IMR-90 (cell line): Measurements from ENCODE around the gene PLA2G4C. TPM values are rescaled to one million over a fixed set of nuclear protein-coding genes. Genes with fewer than 3 reads are reported as not detected.

ENCODE experiments used
- ATAC-seq: fragments of 200-7000 bp; cut with Tn5 transposase; 2 replicates; pipeline ENCODE4 v1.9.1; 2020; ENCODE audit warnings: low read depth, mild to moderate bottlenecking, moderate library complexity
- BruUV-seq: library from RNA; stranded (reverse); fragments of 400-500 nt; replicated peaks from 2 replicates; lab custom pipeline; 2021; lab: Mats Ljungman, UMichigan
- CTCF ChIA-PET: fragments of 300-600 bp; formaldehyde crosslinking; extraction: SDS; loops from one replicate; lab custom pipeline; 2021; ENCODE audit warnings: antibody characterized with exemption; lab: Yijun Ruan, JAX
- POLR2A ChIA-PET: fragments of 300-600 bp; sonication (Branson Sonifier 250); formaldehyde crosslinking; loops from one replicate; lab custom pipeline; 2022; ENCODE audit warnings: antibody characterized with exemption; ENCODE audit not compliant: unreplicated experiment; lab: Charles Lee
- DNase-seq: peaks from one replicate; pipeline ENCODE4 v3.0.0; 2013
- H2AFZ ChIP-seq: replicated peaks from 2 replicates; pipeline ENCODE3; 2013; ENCODE audit warnings: low read length, mild to moderate bottlenecking; ENCODE audit not compliant: poor library complexity
- H2AK5ac ChIP-seq: 2 replicates; pipeline ENCODE4 v1.6.1; 2013; ENCODE audit warnings: low read depth, low read length, inconsistent platforms
- H2AK9ac ChIP-seq: replicated peaks from 2 replicates; pipeline ENCODE3; 2013; ENCODE audit warnings: mild to moderate bottlenecking, low read depth, low read length, moderate library complexity; ENCODE audit not compliant: poor library complexity
- H2BK120ac ChIP-seq: 2 replicates; pipeline ENCODE4 v1.6.1; 2013; ENCODE audit warnings: low read depth, low read length, inconsistent platforms
- H2BK15ac ChIP-seq: 3 replicates; pipeline ENCODE4 v1.6.1; 2013; ENCODE audit warnings: low read depth, low read length, inconsistent platforms
- H2BK20ac ChIP-seq: 2 replicates; pipeline ENCODE4 v1.6.1; 2013; ENCODE audit warnings: low read depth, mild to moderate bottlenecking, inconsistent platforms, low read length, moderate library complexity
- H2BK5ac ChIP-seq: 2 replicates; pipeline ENCODE4 v1.6.1; 2013; ENCODE audit warnings: mild to moderate bottlenecking, low read depth, low read length, inconsistent platforms; ENCODE audit not compliant: poor library complexity, severe bottlenecking
- H3K14ac ChIP-seq: replicated peaks from 2 replicates; pipeline ENCODE4 v1.6.1; 2013; ENCODE audit warnings: low read depth, low read length, inconsistent platforms
- H3K18ac ChIP-seq: 2 replicates; pipeline ENCODE4 v1.6.1; 2013; ENCODE audit warnings: low read depth, low read length, control low read depth
- H3K23ac ChIP-seq: 2 replicates; pipeline ENCODE4 v1.6.1; 2013; ENCODE audit warnings: low read depth, low read length, inconsistent platforms
- H3K27ac ChIP-seq: 2 replicates; pipeline ENCODE4 v1.5.1; 2013; ENCODE audit warnings: mild to moderate bottlenecking, control low read depth, low read length; ENCODE audit not compliant: insufficient read depth
- H3K27me3 ChIP-seq: 2 replicates; pipeline ENCODE4 v1.6.1; 2013; ENCODE audit warnings: low read length; ENCODE audit not compliant: control insufficient read depth, insufficient read depth
- H3K36me3 ChIP-seq: 2 replicates; pipeline ENCODE4 v1.6.1; 2013; ENCODE audit warnings: low read length, mixed read lengths; ENCODE audit not compliant: control insufficient read depth, insufficient read depth
- H3K4ac ChIP-seq: 2 replicates; pipeline ENCODE4 v1.6.1; 2013; ENCODE audit warnings: low read depth, low read length, inconsistent platforms
- H3K4me1 ChIP-seq: 2 replicates; pipeline ENCODE4 v1.6.1; 2013; ENCODE audit warnings: low read length, mixed read lengths; ENCODE audit not compliant: control insufficient read depth, insufficient read depth
- H3K4me2 ChIP-seq: 2 replicates; pipeline ENCODE4 v1.6.1; 2013; ENCODE audit warnings: low read depth, mild to moderate bottlenecking, control low read depth, low read length, moderate library complexity
- H3K4me3 ChIP-seq: 2 replicates; pipeline ENCODE4 v1.5.1; 2013; ENCODE audit warnings: low read depth, mild to moderate bottlenecking, control low read depth, low read length, moderate library complexity; ENCODE audit not compliant: insufficient read depth
- H3K56ac ChIP-seq: 2 replicates; pipeline ENCODE4 v1.6.1; 2013; ENCODE audit warnings: low read length, inconsistent platforms; ENCODE audit not compliant: insufficient read depth; ENCODE audit errors: extremely low read depth
- H3K79me1 ChIP-seq, 2 experiments: 2 replicates each; pipeline ENCODE4 v1.6.1; 2013; ENCODE audit warnings: low read length in 2 of 2, inconsistent platforms in 1 of 2, low read depth in 1 of 2
- H3K9ac ChIP-seq: 2 replicates; pipeline ENCODE4 v1.6.1; 2013; ENCODE audit warnings: low read depth, low read length, control low read depth
- H3K9me1 ChIP-seq: 2 replicates; pipeline ENCODE4 v1.6.1; 2013; ENCODE audit warnings: low read length, inconsistent platforms; ENCODE audit not compliant: insufficient read depth
- H3K9me3 ChIP-seq: 2 replicates; pipeline ENCODE4 v1.6.1; 2013; ENCODE audit warnings: low read length; ENCODE audit not compliant: control insufficient read depth, insufficient read depth
- H4K20me1 ChIP-seq: 2 replicates; pipeline ENCODE4 v1.6.1; 2013; ENCODE audit warnings: low read length, inconsistent platforms; ENCODE audit not compliant: insufficient read depth
- H4K5ac ChIP-seq: 2 replicates; pipeline ENCODE4 v1.6.1; 2013; ENCODE audit warnings: mild to moderate bottlenecking, low read depth, low read length, control low read depth
- H4K8ac ChIP-seq, 2 experiments: 2 replicates each; pipeline ENCODE4 v1.6.1; 2013; ENCODE audit warnings: low read depth in 2 of 2, low read length in 2 of 2, control low read depth in 1 of 2, inconsistent platforms in 1 of 2
- H4K91ac ChIP-seq: 2 replicates; pipeline ENCODE4 v1.6.1; 2013; ENCODE audit warnings: low read depth, low read length, inconsistent platforms; ENCODE audit not compliant: insufficient read depth
- NFE2L2 ChIP-seq: fragments of 150-350 bp; IDR thresholded peaks from 2 replicates; pipeline ENCODE4 v1.6.1; 2016; ENCODE audit warnings: low read depth, mild to moderate bottlenecking, low read length
- WGBS, 2 experiments: methylation state at CpG; one replicate each; pipeline versions ENCODE4 v1.1.5 to v1.1.7; 2013; ENCODE audit warnings: missing lambda C conversion rate in 2 of 2; ENCODE audit not compliant: insufficient read length in 1 of 2; ENCODE audit errors: extremely low coverage in 2 of 2; 5-methylcytosine and 5-hydroxymethylcytosine counted together
- dilution Hi-C: fragments of 300-500 bp; cut with HindIII; formaldehyde crosslinking; loops from one replicate; pipeline ENCODE4 v1.14.3; 2018; ENCODE audit warnings: low sequenced_read_pairs; ENCODE audit not compliant: unreplicated experiment
- in situ Hi-C: fragments of 300-500 bp; cut with MboI; formaldehyde crosslinking; loops from 3 replicates; pipeline ENCODE4 v1.14.3; 2019; ENCODE audit warnings: low sequenced_read_pairs, inconsistent platforms, mixed read lengths
- intact Hi-C: fragments of 100-400 bp; cut with micrococcal nuclease; formaldehyde crosslinking; loops from 2 replicates; pipeline ENCODE4 v1.10.0; 2022
- polyA plus RNA-seq, 3 experiments: library from polyadenylated mRNA; depleted of rRNA; stranded (reverse); fragments of >200 nt; gene quantifications; 2 replicates each; pipeline ENCODE4 v1.2.3, GENCODE V29; 2012; ENCODE audit warnings: low replicate concordance in 1 of 3
- total RNA-seq: library from RNA; depleted of rRNA; stranded (reverse); fragments of >200 nt; gene quantifications from 2 replicates; pipeline ENCODE4 v1.2.3, GENCODE V29; 2012

Gene PLA2G4C
- total and polyA plus RNA-seq, 2 of the 4 experiments (the other 2 are of a cell fraction), result 4.3 to 5.7 TPM

GRCh38 chr19:48121909-48122371, 11.3 kb upstream of the PLA2G4C start:
- no peak overlapping the region for H2BK5ac ChIP-seq
- dilution Hi-C loops (no loop called here), in situ Hi-C loops (no loop called here), intact Hi-C loops (no loop called here)
- H3K27me3 ChIP-seq, result no peaks in the 10 kb centered on the region
- H3K18ac ChIP-seq, result no peak overlapping the region
- no peak overlapping the region for H3K9ac ChIP-seq
- peaks cover 9% of the 10 kb centered on the region for H3K36me3 ChIP-seq
- no peak overlapping the region for H3K4ac ChIP-seq
- no TSS peak for BruUV-seq
- TF ChIP-seq NFE2L2, result no peak
- H4K20me1 ChIP-seq, result no peaks in the 10 kb centered on the region; the same call in 1 of the 2 replicates
- H3K56ac ChIP-seq, result no peak overlapping the region
- H3K23ac ChIP-seq, result no peak overlapping the region
- no peak overlapping the region for H3K4me2 ChIP-seq
- H2AK9ac ChIP-seq, result no peak overlapping the region
- no peak overlapping the region for H2BK15ac ChIP-seq
- no peaks in the 10 kb centered on the region for H3K9me3 ChIP-seq
- H4K5ac ChIP-seq, result no peak overlapping the region
- H2AFZ ChIP-seq, result no peak overlapping the region
- peaks cover 2% of the 10 kb centered on the region; the same call in 1 of the 2 replicates for H3K9me1 ChIP-seq
- no peak overlapping the region for H2AK5ac ChIP-seq
- DNase-seq (no peak), ATAC-seq (no peak)
- no peak overlapping the region for H4K91ac ChIP-seq
- no peaks in the 10 kb centered on the region for H3K79me1 ChIP-seq
- H3K4me1 ChIP-seq, result no peaks in the 10 kb centered on the region
- H3K4me3 ChIP-seq, result no peak overlapping the region
- no peak overlapping the region for H4K8ac ChIP-seq
- H2BK20ac ChIP-seq, result no peak overlapping the region
- 93% methylated on average over 8 of the region's 10 CpGs; no CpG with 5 or more reads in 1 of the 2 experiments for WGBS, 2 experiments
- CTCF ChIA-PET, result interaction anchor here (0.6 kb wide), 1 partner anchor 146 kb away, joined by 3 read pairs; no protein-coding TSS in a partner anchor
- POLR2A ChIA-PET, result no interaction called here
- no peak overlapping the region for H3K14ac ChIP-seq
- no peak overlapping the region for H2BK120ac ChIP-seq
- H3K27ac ChIP-seq, result no peak overlapping the region
